ENCODE data around the gene ACMSD.

DNA sequence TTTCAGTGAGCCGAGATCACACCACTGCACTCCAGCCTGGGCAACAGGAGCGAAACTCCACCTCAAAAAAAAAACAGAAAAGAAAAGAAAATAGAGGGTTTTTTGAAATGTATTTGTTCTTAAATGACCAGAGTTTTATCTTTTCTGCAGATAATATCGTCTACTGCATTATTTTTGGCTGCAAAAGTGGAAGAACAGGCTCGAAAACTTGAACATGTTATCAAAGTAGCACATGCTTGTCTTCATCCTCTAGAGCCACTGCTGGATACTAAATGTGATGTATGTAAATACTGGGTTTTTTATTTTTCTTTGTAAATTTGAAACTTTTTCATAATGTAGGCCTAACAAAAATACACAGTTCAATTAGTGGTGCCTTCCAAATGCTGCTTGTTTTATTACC lies 98.3 kb downstream of the ACMSD start:
- TF ChIP-seq CTCF (conservative IDR thresholded peaks at IDR 0.05; ENCODE audit: low read depth, low read length) (no peak), EZH2phosphoT487 (IDR thresholded peaks at IDR 0.05; ENCODE audit: borderline replicate concordance, low read length) (no peak), EZH2 (IDR thresholded peaks at IDR 0.05; ENCODE audit: low read length, unreplicated experiment) (no peak)

All from PC-3 (cell line).